HG03280 (cell line): Measurements from ENCODE around the gene HIP1R.
"Not testable (repeated sequence)": the region's sequence is repeated elsewhere in the genome, so short reads cannot be mapped to it uniquely, and the experiment has no call there.

Experiments used
- ATAC-seq: cut with Tn5 transposase; IDR thresholded peaks from one replicate; pipeline ENCODE4 v1.9.1; 2021; ENCODE audit warnings: mild to moderate bottlenecking, moderate library complexity; ENCODE audit not compliant: unreplicated experiment

The HIP1R gene

GRCh38 chr12:122834921-122835749 is at the start of gene HIP1R:
HIP1R (plus strand) TSS chr12:122835457; CDS start chr12:122835551, 94 bp downstream.
- ATAC-seq, result peak; percentile 44

- ATAC-seq, result no peak
Observed at GRCh38 chr12:122785503-122785902, 49.8 kb upstream of the HIP1R start.

GRCh38 chr12:122788387-122788786 is 46.9 kb upstream of the HIP1R start:
- ATAC-seq, result no peak

GRCh38 chr12:122789637-122790036 is 45.6 kb upstream of the HIP1R start:
- no peak for ATAC-seq

- ATAC-seq, result no peak
Observed at GRCh38 chr12:122790393-122791075, 44.7 kb upstream of the HIP1R start.

GRCh38 chr12:122793685-122794106 is 41.6 kb upstream of the HIP1R start:
- ATAC-seq, result no peak

GRCh38 chr12:122795807-122796206 is 39.5 kb upstream of the HIP1R start:
- ATAC-seq, result no peak

- ATAC-seq, result no peak
Observed at GRCh38 chr12:122799641-122800243, 35.5 kb upstream of the HIP1R start.

GRCh38 chr12:122803937-122804336 is 31.3 kb upstream of the HIP1R start:
- ATAC-seq, result no peak

GRCh38 chr12:122804957-122805356 is 30.3 kb upstream of the HIP1R start:
- ATAC-seq, result not testable (repeated sequence)

GRCh38 chr12:122807651-122808050 is 27.6 kb upstream of the HIP1R start:
- ATAC-seq, result no peak

GRCh38 chr12:122811777-122812176 is 23.5 kb upstream of the HIP1R start:
- ATAC-seq, result no peak

- no peak for ATAC-seq
Observed at GRCh38 chr12:122813310-122813713, 21.9 kb upstream of the HIP1R start.

- no peak for ATAC-seq
Observed at GRCh38 chr12:122819209-122819785, 16.0 kb upstream of the HIP1R start.

GRCh38 chr12:122820138-122820537 is 15.1 kb upstream of the HIP1R start:
- ATAC-seq, result no peak

- peak; percentile 48 for ATAC-seq
Observed at GRCh38 chr12:122820838-122821271, 14.4 kb upstream of the HIP1R start.

- ATAC-seq, result no peak
Observed at GRCh38 chr12:122823429-122823828, 11.8 kb upstream of the HIP1R start.

GRCh38 chr12:122825773-122826724 is 9.2 kb upstream of the HIP1R start:
- no peak for ATAC-seq

GRCh38 chr12:122827258-122827657 is 8.0 kb upstream of the HIP1R start:
- no peak for ATAC-seq

GRCh38 chr12:122830517-122831214 is 4.6 kb upstream of the HIP1R start:
- no peak for ATAC-seq
